Measurements from ENCODE around the gene SH3RF3. TPM values are rescaled to one million over a fixed set of nuclear protein-coding genes. Genes with fewer than 3 reads are reported as not detected.

SH3RF3 gene
- total and polyA plus RNA-seq, 10 of the 15 experiments (the other 5 are each of a cell fraction or from before 2014, with no cell fraction given), result 0.08 to 8.8 (median 2.3) TPM

DNA sequence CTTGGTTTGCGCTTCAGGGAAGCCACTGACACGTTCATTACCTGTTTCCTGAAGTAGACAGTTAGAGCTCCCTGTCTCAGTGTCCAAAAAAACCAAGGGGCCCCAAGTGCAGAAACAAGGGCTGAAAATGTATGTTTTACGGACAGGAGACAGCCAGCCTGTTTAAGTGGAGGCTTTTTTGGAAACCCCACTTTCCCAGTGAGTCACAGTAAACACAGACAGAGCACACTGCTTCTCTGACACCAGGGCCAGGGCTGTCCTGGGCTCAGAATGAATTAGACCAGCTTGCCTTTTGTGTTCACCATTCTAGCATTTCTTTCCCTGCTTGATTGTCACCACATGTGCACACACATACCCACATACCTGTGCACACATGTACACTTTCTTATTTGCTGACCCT is 128.6 kb downstream of the SH3RF3 start:
- H3K79me2 ChIP-seq (ENCODE audit: control insufficient read depth, insufficient read depth, low read length), result no peaks in the 10 kb centered on the region; the same call in 1 of the 2 replicates
- H3K4me1 ChIP-seq (ENCODE audit: control insufficient read depth, insufficient read depth, low read length), result peaks cover 29% of the 10 kb centered on the region
- H3K36me3 ChIP-seq (ENCODE audit: control insufficient read depth in 2 of 2, insufficient read depth in 2 of 2, low read length in 1 of 2), result no peaks in the 10 kb centered on the region
- H3K27ac ChIP-seq (ENCODE audit: control insufficient read depth, insufficient read depth), result no peak overlapping the region
- DNase-seq (ENCODE audit: low read depth, low spot score) (no peak), FAIRE-seq (no peak), ATAC-seq (no peak)
- TF ChIP-seq FOS (IDR thresholded peaks at IDR 0.05; ENCODE audit: borderline replicate concordance, extremely low read depth, insufficient read length), result no peak
- TF ChIP-seq NBN (IDR thresholded peaks at IDR 0.05), result no peak
- TF ChIP-seq NFXL1 (IDR thresholded peaks at IDR 0.05; ENCODE audit: borderline replicate concordance), result no peak
- TF ChIP-seq YY1 (IDR thresholded peaks at IDR 0.05; ENCODE audit: low read depth, low read length), result no peak
- TF ChIP-seq SPI1 (IDR thresholded peaks at IDR 0.05; ENCODE audit: borderline replicate concordance, insufficient read depth, low read depth, low read length), result no peak
- TF ChIP-seq TCF7 (IDR thresholded peaks at IDR 0.05; ENCODE audit: borderline replicate concordance), result no peak
- TF ChIP-seq IKZF1 (conservative IDR thresholded peaks at IDR 0.05), result no peak
- TF ChIP-seq SMAD5 (IDR thresholded peaks at IDR 0.05; ENCODE audit: low read depth), result no peak
- TF ChIP-seq, protein P1, sequence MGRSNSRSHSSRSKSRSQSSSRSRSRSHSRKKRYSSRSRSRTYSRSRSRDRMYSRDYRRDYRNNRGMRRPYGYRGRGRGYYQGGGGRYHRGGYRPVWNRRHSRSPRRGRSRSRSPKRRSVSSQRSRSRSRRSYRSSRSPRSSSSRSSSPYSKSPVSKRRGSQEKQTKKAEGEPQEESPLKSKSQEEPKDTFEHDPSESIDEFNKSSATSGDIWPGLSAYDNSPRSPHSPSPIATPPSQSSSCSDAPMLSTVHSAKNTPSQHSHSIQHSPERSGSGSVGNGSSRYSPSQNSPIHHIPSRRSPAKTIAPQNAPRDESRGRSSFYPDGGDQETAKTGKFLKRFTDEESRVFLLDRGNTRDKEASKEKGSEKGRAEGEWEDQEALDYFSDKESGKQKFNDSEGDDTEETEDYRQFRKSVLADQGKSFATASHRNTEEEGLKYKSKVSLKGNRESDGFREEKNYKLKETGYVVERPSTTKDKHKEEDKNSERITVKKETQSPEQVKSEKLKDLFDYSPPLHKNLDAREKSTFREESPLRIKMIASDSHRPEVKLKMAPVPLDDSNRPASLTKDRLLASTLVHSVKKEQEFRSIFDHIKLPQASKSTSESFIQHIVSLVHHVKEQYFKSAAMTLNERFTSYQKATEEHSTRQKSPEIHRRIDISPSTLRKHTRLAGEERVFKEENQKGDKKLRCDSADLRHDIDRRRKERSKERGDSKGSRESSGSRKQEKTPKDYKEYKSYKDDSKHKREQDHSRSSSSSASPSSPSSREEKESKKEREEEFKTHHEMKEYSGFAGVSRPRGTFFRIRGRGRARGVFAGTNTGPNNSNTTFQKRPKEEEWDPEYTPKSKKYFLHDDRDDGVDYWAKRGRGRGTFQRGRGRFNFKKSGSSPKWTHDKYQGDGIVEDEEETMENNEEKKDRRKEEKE (IDR thresholded peaks at IDR 0.05), result no peak
- H3K9me3 ChIP-seq (replicated peaks; ENCODE audit: control insufficient read depth, insufficient read depth, low read length), result no peaks in the 10 kb centered on the region
- ChIA-PET POLR2A (interaction anchor here (1.9 kb wide), 1 partner anchor 19 kb away, joined by 8 read pairs; no protein-coding TSS in a partner anchor), SMC1A (ENCODE audit: uncharacterized antibody, unreplicated experiment) (interaction anchor here (0.9 to 7.3 kb wide), 6 partner anchors 20 to 253 kb away, joined by 3 to 76 read pairs (median 5); no protein-coding TSS in a partner anchor), RAD21 (ENCODE audit: unreplicated experiment) (interaction anchor here (0.7 to 2.7 kb wide), 5 partner anchors 21 to 44 kb away, joined by 3 to 10 read pairs (median 3); no protein-coding TSS in a partner anchor), CTCF (interaction anchor here (0.7 to 1.4 kb wide), 2 partner anchors 9 to 253 kb away, joined by 3 to 5 read pairs; no protein-coding TSS in a partner anchor)
- no peak overlapping the region for H3K4me2 ChIP-seq (ENCODE audit: control insufficient read depth, insufficient read depth)
- WGBS (ENCODE audit: insufficient coverage, insufficient replicate concordance, low lambda C conversion rate, missing lambda C conversion rate), result 29% methylated on average over 3 of the region's 3 CpGs
- H2AFZ ChIP-seq (ENCODE audit: control insufficient read depth, low read depth, low read length), result no peak overlapping the region
- no TSS peak for BruUV-seq (replicated peaks)
- intact Hi-C loops (cut with micrococcal nuclease; ENCODE audit: unreplicated experiment), result loop anchor here (5.0 kb wide), 1 partner anchor 125 kb away; no protein-coding TSS in a partner anchor
- H4K20me1 ChIP-seq (ENCODE audit: control insufficient read depth, insufficient read depth), result no peaks in the 10 kb centered on the region
- in situ Hi-C loops (cut with MboI), result no loop called here
- no peaks in the 10 kb centered on the region for H3K27me3 ChIP-seq (replicated peaks in 1 of 2; ENCODE audit: control insufficient read depth in 2 of 2, insufficient read depth in 2 of 2, low read length in 1 of 2)
- no peak overlapping the region for H3K4me3 ChIP-seq
- no peak overlapping the region for H3K9ac ChIP-seq (ENCODE audit: control insufficient read depth, insufficient read depth, low read length)

Data from GM12878 (cell line).